ENCODE results near the gene TRERF1.
"Not testable (repeated sequence)": the region's sequence is repeated elsewhere in the genome, so short reads cannot be mapped to it uniquely, and the experiment has no call there.

Gene TRERF1

DNA sequence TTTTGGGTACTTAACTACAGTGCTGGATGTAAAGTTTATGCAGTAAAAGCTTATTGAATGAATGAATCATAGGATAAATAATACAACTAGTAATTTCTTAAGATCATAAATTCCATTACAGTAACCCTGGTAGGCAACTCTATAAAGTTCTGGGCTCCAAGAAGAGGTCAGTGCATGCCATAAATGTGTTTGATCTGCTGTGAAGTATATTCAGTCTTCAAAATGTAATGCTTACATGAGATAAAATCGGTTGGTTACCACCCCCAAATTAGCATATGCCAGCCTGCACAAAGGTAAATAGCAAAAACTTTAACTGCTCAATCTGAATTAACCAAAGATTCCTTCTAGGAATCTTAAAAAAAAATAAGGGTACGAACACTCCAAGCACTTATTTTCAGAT is 244.2 kb downstream of the TRERF1 start:
- not testable (repeated sequence) for H3K4me3 ChIP-seq (ENCODE audit: low read depth, low read length); H3K4me1 ChIP-seq (ENCODE audit: control insufficient read depth, insufficient read depth, low read length); H3K27me3 ChIP-seq (ENCODE audit: control insufficient read depth, insufficient read depth, low read length); H3K9ac ChIP-seq (ENCODE audit: low read depth, low read length); H3K9me3 ChIP-seq (ENCODE audit: control insufficient read depth, insufficient read depth, low read length)
- peaks cover 13% of the 10 kb centered on the region for H3K36me3 ChIP-seq (ENCODE audit: control insufficient read depth, insufficient read depth, low read length)

DNA sequence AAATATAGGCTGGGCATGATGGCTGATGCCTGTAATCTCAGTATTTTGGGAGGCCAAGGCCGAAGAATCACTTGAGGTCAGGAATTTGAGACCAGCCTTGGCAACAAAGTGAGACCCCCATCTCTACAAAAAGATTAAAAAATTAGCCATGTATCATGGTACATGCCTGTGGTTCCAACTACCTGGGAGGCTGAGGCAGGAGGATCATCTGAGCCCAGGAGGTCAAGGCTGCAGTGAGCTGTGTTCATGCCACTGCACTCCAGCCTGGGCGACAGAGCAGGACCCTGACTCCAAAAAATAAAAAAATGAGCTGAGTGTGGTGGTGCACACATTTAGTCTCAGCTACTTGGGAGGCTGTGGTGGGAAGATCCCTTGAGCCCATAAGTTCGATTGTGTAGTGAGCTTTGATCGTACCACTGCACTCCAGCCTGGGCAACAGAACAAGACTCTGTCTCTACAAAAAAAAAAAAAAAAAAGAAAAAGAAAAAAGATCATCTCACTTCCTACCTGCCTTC is 246.9 kb downstream of the TRERF1 start:
- Histone ChIP-seq H3K27me3 (ENCODE audit: control insufficient read depth, insufficient read depth, low read length) (no peaks in the 10 kb centered on the region), H3K9me3 (ENCODE audit: control insufficient read depth, insufficient read depth, low read length) (no peaks in the 10 kb centered on the region), H3K4me3 (ENCODE audit: low read depth, low read length) (no peak overlapping the region), H3K36me3 (ENCODE audit: control insufficient read depth, insufficient read depth, low read length) (peaks cover 3% of the 10 kb centered on the region), H3K9ac (ENCODE audit: low read depth, low read length) (no peak overlapping the region), H3K4me1 (ENCODE audit: control insufficient read depth, insufficient read depth, low read length) (no peaks in the 10 kb centered on the region)

DNA sequence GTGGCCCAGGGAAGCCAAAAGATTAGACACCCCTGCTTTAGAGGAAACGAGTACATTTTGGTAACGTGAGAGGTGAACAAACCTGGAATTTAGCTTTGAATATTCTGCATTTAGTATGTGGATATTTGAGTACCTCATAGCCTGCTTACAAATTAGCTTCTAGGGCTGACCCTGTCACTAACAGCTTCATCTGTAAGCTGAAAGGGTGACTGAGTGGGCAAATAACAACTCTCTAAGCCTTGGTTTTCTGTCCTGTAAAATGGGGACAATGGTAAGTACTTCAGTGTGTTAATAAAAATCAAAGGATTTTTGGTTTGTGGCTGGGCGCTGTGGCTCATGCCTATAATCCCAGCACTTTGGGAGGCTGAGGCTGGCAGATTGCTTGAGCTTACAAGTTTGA is 248.5 kb downstream of the TRERF1 start:
- Histone ChIP-seq H3K4me3 (ENCODE audit: low read depth, low read length) (no peak overlapping the region), H3K9me3 (ENCODE audit: control insufficient read depth, insufficient read depth, low read length) (no peaks in the 10 kb centered on the region), H3K36me3 (ENCODE audit: control insufficient read depth, insufficient read depth, low read length) (peaks cover 3% of the 10 kb centered on the region), H3K4me1 (ENCODE audit: control insufficient read depth, insufficient read depth, low read length) (no peaks in the 10 kb centered on the region), H3K27me3 (ENCODE audit: control insufficient read depth, insufficient read depth, low read length) (no peaks in the 10 kb centered on the region), H3K9ac (ENCODE audit: low read depth, low read length) (no peak overlapping the region)

DNA sequence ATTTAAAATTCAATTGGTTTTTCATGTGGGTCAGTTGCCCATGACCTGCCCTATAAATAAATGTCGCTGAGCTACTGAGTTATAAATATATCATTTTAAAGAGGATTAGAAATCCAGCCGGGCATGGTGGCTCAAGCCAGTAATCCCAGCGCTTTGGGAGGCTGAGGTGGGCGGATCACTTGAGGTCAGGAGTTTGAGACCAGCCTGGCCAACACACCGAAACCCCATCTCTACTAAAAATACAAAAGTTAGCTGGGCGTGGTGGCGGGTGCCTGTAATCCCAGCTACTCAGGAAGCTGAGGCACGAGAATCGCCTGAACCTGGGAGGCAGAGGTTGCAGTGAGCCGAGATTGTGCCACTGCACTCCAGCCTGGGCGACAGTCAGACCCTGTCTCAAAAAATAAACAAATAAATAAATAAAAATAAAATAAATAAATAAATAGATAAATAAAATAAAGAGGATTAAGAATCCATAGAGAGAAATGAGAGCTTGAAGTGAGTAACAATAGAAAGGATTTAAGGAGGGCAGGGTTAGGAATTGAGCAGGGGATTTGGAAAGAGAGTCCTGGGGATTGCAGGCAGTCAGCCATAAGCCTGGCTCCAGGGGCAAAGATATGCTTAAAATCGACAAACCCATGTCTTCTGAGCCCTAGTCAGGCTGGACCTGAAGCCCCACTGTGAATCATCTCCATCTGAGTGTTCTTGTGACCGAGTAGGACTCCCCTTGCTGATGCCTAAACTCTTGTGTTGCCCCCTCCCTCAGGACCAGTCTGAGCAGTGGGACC is 249.4 kb downstream of the TRERF1 start:
- H3K9me3 ChIP-seq (ENCODE audit: control insufficient read depth, insufficient read depth, low read length); H3K4me3 ChIP-seq (ENCODE audit: low read depth, low read length); H3K9ac ChIP-seq (ENCODE audit: low read depth, low read length); H3K27me3 ChIP-seq (ENCODE audit: control insufficient read depth, insufficient read depth, low read length); H3K4me1 ChIP-seq (ENCODE audit: control insufficient read depth, insufficient read depth, low read length); H3K36me3 ChIP-seq (ENCODE audit: control insufficient read depth, insufficient read depth, low read length): not testable (repeated sequence)

DNA sequence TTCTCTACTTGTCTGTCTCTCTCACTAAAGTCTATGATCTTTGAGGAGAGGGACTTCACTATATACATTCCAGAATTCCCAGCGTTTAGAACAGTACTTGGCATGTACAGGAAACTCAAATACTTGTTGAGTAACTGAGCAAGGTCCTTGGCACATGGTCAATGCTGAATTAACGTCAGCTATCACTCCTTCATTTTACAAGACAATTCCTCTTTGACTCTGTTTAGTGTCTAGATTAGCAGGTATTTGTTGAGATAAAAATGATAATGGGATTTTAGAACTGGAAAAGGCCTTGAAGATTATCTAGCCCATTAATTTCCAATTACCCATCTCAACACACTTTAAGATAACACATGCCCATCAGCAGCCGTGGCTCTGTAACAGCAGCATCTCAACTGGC is 250.3 kb downstream of the TRERF1 start:
- no peak overlapping the region for H3K4me3 ChIP-seq (ENCODE audit: low read depth, low read length)
- H3K9ac ChIP-seq (ENCODE audit: low read depth, low read length): no peak overlapping the region
- no peaks in the 10 kb centered on the region for H3K9me3 ChIP-seq (ENCODE audit: control insufficient read depth, insufficient read depth, low read length)
- H3K4me1 ChIP-seq (ENCODE audit: control insufficient read depth, insufficient read depth, low read length): no peaks in the 10 kb centered on the region
- H3K27me3 ChIP-seq (ENCODE audit: control insufficient read depth, insufficient read depth, low read length): no peaks in the 10 kb centered on the region
- peaks cover 3% of the 10 kb centered on the region for H3K36me3 ChIP-seq (ENCODE audit: control insufficient read depth, insufficient read depth, low read length)

DNA sequence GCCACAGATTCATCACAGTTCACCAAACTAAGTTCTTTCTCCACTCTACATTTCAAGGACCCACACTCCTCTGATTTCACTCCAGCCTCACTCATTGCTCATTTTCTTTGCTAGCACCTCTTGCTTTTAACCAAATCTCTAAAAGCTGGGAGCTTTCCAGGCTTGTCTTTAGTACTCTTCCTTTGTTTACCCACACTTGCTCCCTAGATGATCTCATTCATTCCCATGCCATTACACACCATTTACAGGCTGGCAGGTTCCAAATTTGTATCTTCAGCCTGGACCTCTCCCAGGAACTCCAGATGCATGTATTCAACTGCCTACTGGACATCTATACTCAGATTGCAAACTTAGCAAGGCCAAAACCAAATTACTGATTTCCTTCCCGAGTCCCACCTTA is 251.7 kb downstream of the TRERF1 start:
- Histone ChIP-seq H3K36me3 (ENCODE audit: control insufficient read depth, insufficient read depth, low read length) (peaks cover 3% of the 10 kb centered on the region), H3K27me3 (ENCODE audit: control insufficient read depth, insufficient read depth, low read length) (no peaks in the 10 kb centered on the region), H3K4me1 (ENCODE audit: control insufficient read depth, insufficient read depth, low read length) (no peaks in the 10 kb centered on the region), H3K9ac (ENCODE audit: low read depth, low read length) (no peak overlapping the region), H3K4me3 (ENCODE audit: low read depth, low read length) (no peak overlapping the region), H3K9me3 (ENCODE audit: control insufficient read depth, insufficient read depth, low read length) (no peaks in the 10 kb centered on the region)

DNA sequence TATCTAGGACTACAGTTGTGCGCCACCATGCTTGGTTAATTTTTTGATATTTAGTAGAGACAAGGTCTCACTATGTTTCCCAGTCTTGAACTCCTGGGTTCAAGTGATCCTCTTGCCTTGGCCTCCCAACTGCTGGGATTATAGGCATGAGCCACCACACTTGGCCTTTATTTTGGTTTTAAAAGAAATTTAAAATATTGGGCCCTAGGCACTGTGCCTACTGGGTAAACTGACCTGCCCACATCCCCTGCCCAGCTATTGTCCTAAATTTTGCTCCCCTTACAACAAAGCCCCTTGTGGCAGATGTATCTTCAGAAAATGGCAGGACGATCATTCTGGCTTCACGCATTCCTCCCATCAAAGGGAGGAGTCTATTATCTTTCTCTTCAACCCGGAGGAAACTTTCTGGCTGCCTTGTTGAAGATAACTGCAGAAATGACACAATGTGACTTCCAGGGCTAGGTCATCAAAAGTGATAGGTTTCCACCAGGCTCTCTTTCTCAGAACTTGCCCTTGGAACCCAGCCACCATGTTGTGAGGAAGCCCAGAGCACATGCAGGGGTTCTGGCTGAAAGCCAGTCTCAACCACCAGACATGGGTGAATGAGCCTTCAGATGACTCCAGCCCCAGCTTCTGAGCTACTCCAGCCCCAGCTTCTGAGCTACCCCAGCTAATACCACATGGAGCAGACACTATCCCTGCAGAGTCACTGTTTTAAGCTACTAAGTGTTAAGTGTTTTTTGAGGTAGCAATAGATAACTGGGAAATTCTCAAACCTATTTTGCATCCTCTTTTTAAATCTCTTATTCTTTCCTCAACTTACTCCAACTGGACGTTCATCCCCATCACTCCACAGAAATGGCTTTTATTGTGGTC is 252.4 kb downstream of the TRERF1 start:
- no peak overlapping the region for H3K9ac ChIP-seq (ENCODE audit: low read depth, low read length)
- H3K36me3 ChIP-seq (ENCODE audit: control insufficient read depth, insufficient read depth, low read length): no peaks in the 10 kb centered on the region
- no peaks in the 10 kb centered on the region for H3K9me3 ChIP-seq (ENCODE audit: control insufficient read depth, insufficient read depth, low read length)
- no peaks in the 10 kb centered on the region for H3K4me1 ChIP-seq (ENCODE audit: control insufficient read depth, insufficient read depth, low read length)
- no peak overlapping the region for H3K4me3 ChIP-seq (ENCODE audit: low read depth, low read length)
- H3K27me3 ChIP-seq (ENCODE audit: control insufficient read depth, insufficient read depth, low read length): no peaks in the 10 kb centered on the region

DNA sequence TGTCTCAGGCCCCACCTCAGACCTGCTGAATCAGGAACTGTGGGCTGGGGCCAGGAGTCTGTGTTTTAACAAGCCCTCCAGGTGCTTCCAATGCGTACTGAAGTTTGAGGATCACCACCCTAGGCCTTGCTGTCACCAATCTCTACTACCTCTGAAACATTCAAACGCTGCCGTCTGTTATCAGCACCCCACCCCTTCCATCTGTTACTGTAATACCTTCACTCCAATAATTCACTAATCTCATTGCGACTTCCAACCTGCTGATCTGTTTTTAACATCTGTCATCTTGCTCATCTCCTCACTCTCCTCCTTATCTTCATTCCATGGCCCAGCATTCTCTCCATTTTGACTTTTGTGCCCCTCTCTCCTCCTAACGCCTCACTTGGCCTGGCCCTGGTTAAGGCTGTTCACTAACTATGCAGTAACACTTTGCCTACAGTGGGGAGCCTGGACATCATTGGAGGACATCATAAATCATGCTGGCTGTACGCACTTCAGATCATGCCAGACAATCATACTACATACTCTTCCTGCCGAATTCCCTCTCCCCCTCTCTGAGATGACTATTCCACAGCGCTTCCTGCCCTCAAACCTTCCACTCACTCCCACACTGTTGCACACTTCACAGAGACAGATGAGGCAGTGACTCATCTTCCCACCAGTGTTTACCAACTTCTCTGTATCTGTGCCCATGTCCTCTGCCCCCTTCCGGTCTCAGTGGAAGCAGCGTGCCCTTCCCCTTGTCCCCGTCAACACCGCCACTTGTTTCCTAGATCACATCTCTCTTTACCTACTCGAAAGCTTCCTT is 254.0 kb downstream of the TRERF1 start:
- Histone ChIP-seq H3K9ac (ENCODE audit: low read depth, low read length) (no peak overlapping the region), H3K36me3 (ENCODE audit: control insufficient read depth, insufficient read depth, low read length) (no peaks in the 10 kb centered on the region), H3K4me1 (ENCODE audit: control insufficient read depth, insufficient read depth, low read length) (peaks cover 4% of the 10 kb centered on the region), H3K4me3 (ENCODE audit: low read depth, low read length) (no peak overlapping the region), H3K9me3 (ENCODE audit: control insufficient read depth, insufficient read depth, low read length) (no peaks in the 10 kb centered on the region), H3K27me3 (ENCODE audit: control insufficient read depth, insufficient read depth, low read length) (no peaks in the 10 kb centered on the region)

DNA sequence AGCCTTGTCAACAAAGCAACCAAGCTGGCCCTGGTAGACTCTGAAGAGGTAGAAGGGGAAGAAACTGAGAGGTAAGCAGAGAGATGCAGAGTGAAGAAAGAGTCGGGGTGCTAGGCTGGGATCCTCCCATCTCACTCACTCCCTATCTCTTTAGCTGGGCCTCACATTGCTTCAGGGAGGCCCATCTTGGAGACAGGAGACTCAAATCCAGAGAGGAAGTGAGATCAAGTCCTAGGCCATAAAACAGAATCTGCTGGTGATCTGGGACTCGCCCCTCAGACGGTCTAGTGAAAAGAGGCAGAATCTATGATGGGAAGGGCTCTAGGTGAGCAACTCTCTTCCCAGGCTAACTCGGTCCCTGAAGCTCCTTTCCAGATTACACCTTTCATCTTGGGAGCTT is 256.3 kb downstream of the TRERF1 start:
- no peaks in the 10 kb centered on the region for H3K27me3 ChIP-seq (ENCODE audit: control insufficient read depth, insufficient read depth, low read length)

DNA sequence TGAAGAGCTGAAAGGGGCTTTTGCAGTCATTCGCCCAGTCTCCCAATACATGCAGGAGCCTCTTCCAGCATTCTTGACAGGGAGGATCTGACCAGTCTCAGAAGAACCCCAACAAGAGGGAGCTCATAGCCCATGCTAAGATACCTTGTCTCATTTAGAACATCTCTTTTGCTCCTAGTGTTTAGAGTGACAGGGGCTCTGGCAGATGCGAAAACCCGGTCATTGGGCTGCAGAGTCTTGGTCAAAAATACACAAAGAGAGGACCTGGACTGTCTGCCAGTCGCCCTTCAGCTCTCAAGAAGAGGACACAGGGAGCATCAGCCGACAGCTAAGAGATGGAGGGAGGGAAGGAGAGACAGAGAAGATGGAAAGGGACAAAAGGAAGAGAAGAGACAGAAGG is 257.7 kb downstream of the TRERF1 start:
- Histone ChIP-seq H3K4me3 (ENCODE audit: low read depth, low read length) (no peak overlapping the region), H3K9me3 (ENCODE audit: control insufficient read depth, insufficient read depth, low read length) (no peaks in the 10 kb centered on the region), H3K9ac (ENCODE audit: low read depth, low read length) (no peak overlapping the region)

More for the DNA sequence above, 256.3 kb downstream of the TRERF1 start:
- Histone ChIP-seq H3K9ac (ENCODE audit: low read depth, low read length) (no peak overlapping the region), H3K9me3 (ENCODE audit: control insufficient read depth, insufficient read depth, low read length) (no peaks in the 10 kb centered on the region), H3K4me1 (ENCODE audit: control insufficient read depth, insufficient read depth, low read length) (peaks cover 4% of the 10 kb centered on the region), H3K36me3 (ENCODE audit: control insufficient read depth, insufficient read depth, low read length) (no peaks in the 10 kb centered on the region), H3K4me3 (ENCODE audit: low read depth, low read length) (no peak overlapping the region)

DNA sequence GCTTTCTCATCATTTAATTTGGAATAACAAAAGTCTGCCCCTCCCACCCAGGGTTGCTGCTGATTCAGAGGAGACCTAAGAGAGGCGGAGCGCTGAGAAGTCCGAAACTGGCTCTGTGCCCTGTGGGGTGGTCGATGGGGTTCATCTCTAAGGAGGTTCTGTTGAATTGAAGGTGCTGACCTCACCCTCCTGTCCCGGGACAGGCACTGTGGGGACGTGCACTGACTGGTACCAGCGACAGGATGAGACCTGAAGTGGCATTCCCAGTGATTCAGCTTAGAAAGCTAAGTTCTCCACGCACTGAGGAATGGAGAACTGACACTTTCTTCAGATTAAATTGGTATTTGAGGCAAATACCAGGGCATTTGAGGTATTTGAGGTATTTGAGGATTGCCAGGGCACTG is 258.2 kb downstream of the TRERF1 start:
- H3K4me3 ChIP-seq (ENCODE audit: low read depth, low read length): no peak overlapping the region
- H3K27me3 ChIP-seq (ENCODE audit: control insufficient read depth, insufficient read depth, low read length): no peaks in the 10 kb centered on the region

More for the DNA sequence above, 257.7 kb downstream of the TRERF1 start:
- H3K27me3 ChIP-seq (ENCODE audit: control insufficient read depth, insufficient read depth, low read length): no peaks in the 10 kb centered on the region
- no peaks in the 10 kb centered on the region for H3K36me3 ChIP-seq (ENCODE audit: control insufficient read depth, insufficient read depth, low read length)
- peaks cover 4% of the 10 kb centered on the region for H3K4me1 ChIP-seq (ENCODE audit: control insufficient read depth, insufficient read depth, low read length)

More for the DNA sequence above, 258.2 kb downstream of the TRERF1 start:
- Histone ChIP-seq H3K9me3 (ENCODE audit: control insufficient read depth, insufficient read depth, low read length) (no peaks in the 10 kb centered on the region), H3K36me3 (ENCODE audit: control insufficient read depth, insufficient read depth, low read length) (no peaks in the 10 kb centered on the region), H3K4me1 (ENCODE audit: control insufficient read depth, insufficient read depth, low read length) (peaks cover 4% of the 10 kb centered on the region), H3K9ac (ENCODE audit: low read depth, low read length) (no peak overlapping the region)
